ENCODE data around the gene NDEL1.

NDEL1 gene

DNA sequence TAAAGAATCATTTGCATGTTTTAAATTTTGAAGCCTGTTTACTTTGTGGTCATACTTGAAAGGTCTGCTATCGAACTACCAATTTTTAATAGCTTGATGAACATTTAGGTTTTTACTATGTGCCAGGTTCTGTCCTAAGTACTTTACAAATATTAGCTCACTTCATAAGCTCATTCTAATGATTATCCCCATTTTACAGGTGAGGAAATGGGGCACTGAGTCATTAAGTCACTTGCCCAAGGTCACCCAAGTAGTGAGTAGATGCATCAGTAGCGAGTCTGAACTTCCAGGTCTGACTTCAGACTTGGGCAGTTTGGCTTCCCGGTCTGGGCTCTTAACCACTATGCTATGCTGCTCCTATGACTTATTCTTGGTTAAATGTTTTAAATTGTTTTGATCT, 4.0 kb downstream of the NDEL1 start:
- DNase-seq (ENCODE audit: low spot score) = no peak
- TF ChIP-seq, protein P1, sequence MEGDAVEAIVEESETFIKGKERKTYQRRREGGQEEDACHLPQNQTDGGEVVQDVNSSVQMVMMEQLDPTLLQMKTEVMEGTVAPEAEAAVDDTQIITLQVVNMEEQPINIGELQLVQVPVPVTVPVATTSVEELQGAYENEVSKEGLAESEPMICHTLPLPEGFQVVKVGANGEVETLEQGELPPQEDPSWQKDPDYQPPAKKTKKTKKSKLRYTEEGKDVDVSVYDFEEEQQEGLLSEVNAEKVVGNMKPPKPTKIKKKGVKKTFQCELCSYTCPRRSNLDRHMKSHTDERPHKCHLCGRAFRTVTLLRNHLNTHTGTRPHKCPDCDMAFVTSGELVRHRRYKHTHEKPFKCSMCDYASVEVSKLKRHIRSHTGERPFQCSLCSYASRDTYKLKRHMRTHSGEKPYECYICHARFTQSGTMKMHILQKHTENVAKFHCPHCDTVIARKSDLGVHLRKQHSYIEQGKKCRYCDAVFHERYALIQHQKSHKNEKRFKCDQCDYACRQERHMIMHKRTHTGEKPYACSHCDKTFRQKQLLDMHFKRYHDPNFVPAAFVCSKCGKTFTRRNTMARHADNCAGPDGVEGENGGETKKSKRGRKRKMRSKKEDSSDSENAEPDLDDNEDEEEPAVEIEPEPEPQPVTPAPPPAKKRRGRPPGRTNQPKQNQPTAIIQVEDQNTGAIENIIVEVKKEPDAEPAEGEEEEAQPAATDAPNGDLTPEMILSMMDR (IDR thresholded peaks at IDR 0.05; ENCODE audit: borderline replicate concordance, control extremely low read depth, extremely low read depth, insufficient read depth, missing control alignments) = no peak
- in situ Hi-C loops (cut with MboI; ENCODE audit: low sequenced_read_pairs, unreplicated experiment) = no loop called here

- DNase-seq (ENCODE audit: low spot score) = peak; percentile 49
- in situ Hi-C loops (cut with MboI; ENCODE audit: low sequenced_read_pairs, unreplicated experiment) = no loop called here
- TF ChIP-seq, protein P1 (IDR thresholded peaks at IDR 0.05; ENCODE audit: borderline replicate concordance, control extremely low read depth, extremely low read depth, insufficient read depth, missing control alignments) = no peak
Measured at GRCh38 chr17:8441690-8442089, 6.0 kb downstream of the NDEL1 start.

DNA sequence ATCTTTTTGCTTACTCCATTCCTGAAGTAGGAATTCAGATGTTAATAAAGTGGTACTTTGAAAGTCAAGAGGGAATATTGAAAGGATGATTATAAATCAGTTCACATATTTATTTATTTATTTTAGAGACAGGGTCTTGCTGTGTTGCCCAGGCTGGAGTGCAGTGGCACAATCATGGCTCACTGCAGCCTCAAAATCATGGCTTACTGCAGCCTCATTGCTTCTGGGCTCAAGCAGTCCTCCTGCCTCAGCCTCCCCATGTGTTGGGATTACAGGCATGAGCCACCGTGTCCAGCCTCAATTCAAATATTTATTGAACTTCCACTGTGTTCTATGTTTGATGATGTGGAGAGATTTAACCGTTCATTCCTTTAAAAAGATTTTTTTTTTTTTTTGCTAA, 6.6 kb downstream of the NDEL1 start:
- in situ Hi-C loops (cut with MboI; ENCODE audit: low sequenced_read_pairs, unreplicated experiment) = no loop called here

DNA sequence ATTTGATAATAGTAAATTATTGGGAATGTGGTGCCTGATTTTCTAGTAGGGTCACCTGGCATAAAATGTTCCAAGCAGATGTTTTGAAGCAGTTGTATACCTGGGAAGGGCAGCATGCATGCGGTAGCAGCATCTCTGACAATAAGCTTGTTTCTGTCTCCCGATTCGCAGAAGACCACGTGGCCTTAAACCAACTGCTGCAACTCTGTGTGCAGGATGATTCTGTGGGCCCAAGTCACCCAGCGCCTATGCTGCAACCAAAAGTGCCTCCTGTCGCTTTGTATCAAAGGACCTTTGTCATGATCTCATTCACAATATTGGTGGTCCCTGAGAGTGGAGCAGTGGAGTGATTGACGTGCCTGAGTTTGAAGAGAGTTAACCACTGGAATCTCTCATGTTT, 8.1 kb downstream of the NDEL1 start:
- DNase-seq (ENCODE audit: low spot score) = no peak
- in situ Hi-C loops (cut with MboI; ENCODE audit: low sequenced_read_pairs, unreplicated experiment) = no loop called here
- TF ChIP-seq, protein P1 (IDR thresholded peaks at IDR 0.05; ENCODE audit: borderline replicate concordance, control extremely low read depth, extremely low read depth, insufficient read depth, missing control alignments) = no peak

More for the DNA sequence above, 6.6 kb downstream of the NDEL1 start:
- TF ChIP-seq, protein P1 (IDR thresholded peaks at IDR 0.05; ENCODE audit: borderline replicate concordance, control extremely low read depth, extremely low read depth, insufficient read depth, missing control alignments) = no peak
- no peak for DNase-seq (ENCODE audit: low spot score)

DNA sequence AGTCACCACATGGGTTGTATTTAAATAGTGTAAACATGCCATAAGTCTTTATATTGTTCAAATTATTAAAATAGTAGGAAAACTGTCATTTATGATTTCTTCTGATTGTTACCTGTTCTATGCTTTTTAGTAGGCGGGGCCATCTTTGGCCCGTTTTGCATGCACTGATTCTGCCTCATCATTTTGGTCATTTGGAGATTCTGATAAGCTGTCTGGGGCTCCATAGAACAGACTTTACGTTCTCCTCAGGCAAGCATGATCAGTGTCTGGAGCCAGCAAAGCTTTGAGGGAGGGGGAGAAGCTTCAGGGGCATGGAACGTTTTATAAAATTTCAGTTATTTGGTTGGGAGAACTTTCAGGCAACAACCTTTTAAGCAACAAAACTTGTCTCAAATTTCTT, 8.8 kb downstream of the NDEL1 start:
- in situ Hi-C loops (cut with MboI; ENCODE audit: low sequenced_read_pairs, unreplicated experiment) = no loop called here
- no peak for DNase-seq (ENCODE audit: low spot score)
- TF ChIP-seq, protein P1 (IDR thresholded peaks at IDR 0.05; ENCODE audit: borderline replicate concordance, control extremely low read depth, extremely low read depth, insufficient read depth, missing control alignments) = no peak

GRCh38 chr17:8445536-8445935, 9.9 kb downstream of the NDEL1 start:
- in situ Hi-C loops (cut with MboI; ENCODE audit: low sequenced_read_pairs, unreplicated experiment) = no loop called here
- TF ChIP-seq, protein P1 (IDR thresholded peaks at IDR 0.05; ENCODE audit: borderline replicate concordance, control extremely low read depth, extremely low read depth, insufficient read depth, missing control alignments) = no peak

GRCh38 chr17:8447799-8448198, 12.1 kb downstream of the NDEL1 start:
- in situ Hi-C loops (cut with MboI; ENCODE audit: low sequenced_read_pairs, unreplicated experiment) = no loop called here
- TF ChIP-seq, protein P1 (IDR thresholded peaks at IDR 0.05; ENCODE audit: borderline replicate concordance, control extremely low read depth, extremely low read depth, insufficient read depth, missing control alignments) = no peak
- DNase-seq (ENCODE audit: low spot score) = no peak

More at GRCh38 chr17:8445536-8445935, 9.9 kb downstream of the NDEL1 start:
- no peak for DNase-seq (ENCODE audit: low spot score)

Measured in GM13976 (cell line).